ENCODE data around the gene PCDHGA7. TPM values are rescaled to one million over a fixed set of nuclear protein-coding genes. Genes with fewer than 3 reads are reported as not detected.

The PCDHGA7 gene
- polyA plus RNA-seq, 1 of the 3 experiments (the other 2 are of a cell fraction): 7.8 TPM

DNA sequence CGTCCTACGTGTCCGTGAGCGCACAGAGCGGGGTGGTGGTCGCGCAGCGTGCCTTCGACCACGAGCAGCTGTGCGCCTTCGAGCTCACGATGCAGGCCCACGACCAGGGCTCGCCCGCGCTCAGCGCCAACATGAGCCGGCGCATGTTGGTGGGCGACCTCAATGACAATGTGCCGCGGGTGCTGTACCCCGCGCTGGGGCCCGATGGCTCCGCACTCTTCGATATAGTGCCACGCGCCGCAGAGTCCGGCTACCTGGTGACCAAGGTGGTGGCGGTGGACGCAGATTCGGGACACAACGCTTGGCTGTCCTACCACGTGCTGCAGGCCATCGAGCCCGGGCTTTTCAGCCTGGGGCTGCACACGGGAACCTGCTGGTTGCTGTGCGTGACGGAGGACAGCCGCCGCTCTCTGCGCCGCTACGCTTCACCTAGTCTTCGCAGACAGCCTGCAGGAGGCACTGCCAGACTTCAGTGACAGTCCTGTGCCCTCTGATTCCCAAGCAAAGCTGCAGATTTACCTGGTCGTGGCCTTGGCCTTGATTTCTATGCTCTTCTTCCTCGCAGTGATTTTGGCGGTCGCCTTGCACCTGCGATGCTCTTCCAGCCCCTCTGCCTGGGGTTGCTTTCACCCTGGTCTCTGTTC, 45.4 kb downstream of the PCDHGA7 start:
- CTCF ChIA-PET: interaction anchor here (0.6 to 2.5 kb wide), 4 partner anchors 52 to 1642 kb away, joined by 3 to 8 read pairs (median 4); no protein-coding TSS in a partner anchor
- Histone ChIP-seq H3K79me2 (ENCODE audit: insufficient read depth) (peaks cover 11% of the 10 kb centered on the region), H3K27ac (ENCODE audit: low read depth in 2 of 2, low read length in 1 of 2) (no peak overlapping the region), H3F3A (replicated peaks; ENCODE audit: insufficient read depth) (peaks cover 8% of the 10 kb centered on the region), H4K20me1 (ENCODE audit: insufficient read depth) (no peaks in the 10 kb centered on the region), H3K4me3 (ENCODE audit: low read depth in 2 of 2, low read length in 1 of 2) (no peak overlapping the region; a peak in 1 of 4 replicates), H3K4me2 (no peak overlapping the region), H3K9me2 (no peaks in the 10 kb centered on the region), H3K36me3 (replicated peaks in 1 of 2; ENCODE audit: control insufficient read depth in 1 of 2, insufficient read depth in 2 of 2, low read length in 1 of 2) (peaks cover 3 to 59% of the 10 kb centered on the region in 2 experiments), H3K4me1 (ENCODE audit: control insufficient read depth in 1 of 2, insufficient read depth in 2 of 2, low read depth in 1 of 2, low read length in 1 of 2) (no peaks in the 10 kb centered on the region), H3K9me3 (peaks cover 16% of the 10 kb centered on the region), H3K27me3 (ENCODE audit: insufficient read depth) (no peaks in the 10 kb centered on the region), H2AFZ (ENCODE audit: low read depth) (no peak overlapping the region), H3K9ac (no peak overlapping the region)
- 93% methylated on average over 26 of the region's 53 CpGs for WGBS (ENCODE audit: low lambda C conversion rate)
- POLR2A ChIA-PET: no interaction called here
- no peak for DNase-seq
- TF ChIP-seq, protein P1, sequence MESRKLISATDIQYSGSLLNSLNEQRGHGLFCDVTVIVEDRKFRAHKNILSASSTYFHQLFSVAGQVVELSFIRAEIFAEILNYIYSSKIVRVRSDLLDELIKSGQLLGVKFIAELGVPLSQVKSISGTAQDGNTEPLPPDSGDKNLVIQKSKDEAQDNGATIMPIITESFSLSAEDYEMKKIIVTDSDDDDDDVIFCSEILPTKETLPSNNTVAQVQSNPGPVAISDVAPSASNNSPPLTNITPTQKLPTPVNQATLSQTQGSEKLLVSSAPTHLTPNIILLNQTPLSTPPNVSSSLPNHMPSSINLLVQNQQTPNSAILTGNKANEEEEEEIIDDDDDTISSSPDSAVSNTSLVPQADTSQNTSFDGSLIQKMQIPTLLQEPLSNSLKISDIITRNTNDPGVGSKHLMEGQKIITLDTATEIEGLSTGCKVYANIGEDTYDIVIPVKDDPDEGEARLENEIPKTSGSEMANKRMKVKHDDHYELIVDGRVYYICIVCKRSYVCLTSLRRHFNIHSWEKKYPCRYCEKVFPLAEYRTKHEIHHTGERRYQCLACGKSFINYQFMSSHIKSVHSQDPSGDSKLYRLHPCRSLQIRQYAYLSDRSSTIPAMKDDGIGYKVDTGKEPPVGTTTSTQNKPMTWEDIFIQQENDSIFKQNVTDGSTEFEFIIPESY (IDR thresholded peaks at IDR 0.05; ENCODE audit: borderline replicate concordance, low read depth): no peak
- TF ChIP-seq GATA2 (CRISPR knock-in tag; IDR thresholded peaks at IDR 0.05): no peak
- TF ChIP-seq YY1 (IDR thresholded peaks at IDR 0.05; ENCODE audit: low read depth): no peak
- TF ChIP-seq FOXM1 (IDR thresholded peaks at IDR 0.05; ENCODE audit: low read depth): no peak
- TF ChIP-seq RCOR1 (IDR thresholded peaks at IDR 0.05; ENCODE audit: low read length): no peak
- no peak for TF ChIP-seq MAX (IDR thresholded peaks at IDR 0.05; ENCODE audit: low read depth)
- TF ChIP-seq, protein P2, sequence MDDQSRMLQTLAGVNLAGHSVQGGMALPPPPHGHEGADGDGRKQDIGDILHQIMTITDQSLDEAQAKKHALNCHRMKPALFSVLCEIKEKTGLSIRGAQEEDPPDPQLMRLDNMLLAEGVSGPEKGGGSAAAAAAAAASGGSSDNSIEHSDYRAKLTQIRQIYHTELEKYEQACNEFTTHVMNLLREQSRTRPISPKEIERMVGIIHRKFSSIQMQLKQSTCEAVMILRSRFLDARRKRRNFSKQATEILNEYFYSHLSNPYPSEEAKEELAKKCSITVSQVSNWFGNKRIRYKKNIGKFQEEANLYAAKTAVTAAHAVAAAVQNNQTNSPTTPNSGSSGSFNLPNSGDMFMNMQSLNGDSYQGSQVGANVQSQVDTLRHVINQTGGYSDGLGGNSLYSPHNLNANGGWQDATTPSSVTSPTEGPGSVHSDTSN (IDR thresholded peaks at IDR 0.05): no peak
- TF ChIP-seq EZH2phosphoT487 (IDR thresholded peaks at IDR 0.05; ENCODE audit: borderline replicate concordance, low read depth): no peak
- no peak for TF ChIP-seq FOSL2 (IDR thresholded peaks at IDR 0.05; ENCODE audit: borderline replicate concordance, low read depth)
- no peak for TF ChIP-seq TEAD4 (IDR thresholded peaks at IDR 0.05; ENCODE audit: borderline replicate concordance, insufficient read depth)
- TF ChIP-seq IRF3 (IDR thresholded peaks at IDR 0.05; ENCODE audit: low read depth, low read length): no peak
- no peak for TF ChIP-seq RFX5 (IDR thresholded peaks at IDR 0.05; ENCODE audit: low read length)
- no peak for TF ChIP-seq GABPA (IDR thresholded peaks at IDR 0.05; ENCODE audit: low read depth)
- no peak for TF ChIP-seq RXRA (IDR thresholded peaks at IDR 0.05; ENCODE audit: borderline replicate concordance, low read depth)
- TF ChIP-seq USF1 (IDR thresholded peaks at IDR 0.05; ENCODE audit: borderline replicate concordance, low read depth): no peak
- TF ChIP-seq MEF2A (IDR thresholded peaks at IDR 0.05; ENCODE audit: borderline replicate concordance, low read depth): no peak
- TF ChIP-seq RAD21 (IDR thresholded peaks at IDR 0.05; ENCODE audit: low read length): no peak
- no peak for TF ChIP-seq SIN3A (IDR thresholded peaks at IDR 0.05; ENCODE audit: borderline replicate concordance, low read depth, low read length)

Data from SK-N-SH (cell line).